ENCODE measurements around the gene CGNL1.
A peak's percentile ranks its signal among the peaks of the same experiment; 100 is the strongest.

CGNL1 gene

GRCh38 chr15:57580428-57580827 lies 204.1 kb downstream of the CGNL1 start:
- DNase-seq = no peak

DNA sequence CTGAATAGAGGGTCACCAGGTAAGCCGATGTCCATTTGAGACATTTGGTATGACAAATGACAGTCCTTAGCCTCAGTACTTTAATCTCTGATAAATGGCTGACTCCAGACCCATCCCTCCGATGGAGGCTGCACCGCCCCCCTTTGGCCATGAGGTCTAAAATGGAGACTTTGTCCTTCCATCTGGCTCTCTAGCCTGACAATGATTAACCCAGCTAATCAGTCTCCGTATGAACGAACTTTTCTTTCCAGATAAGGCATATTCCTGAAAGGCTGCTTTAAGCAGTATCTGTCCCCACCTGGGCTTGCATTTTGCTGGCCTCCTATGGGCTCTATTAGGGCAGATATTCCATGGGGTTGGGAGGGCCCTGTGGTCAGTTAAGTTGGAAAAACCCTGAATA lies 204.6 kb downstream of the CGNL1 start:
- no peak for DNase-seq

GRCh38 chr15:57582090-57582489 lies 205.8 kb downstream of the CGNL1 start:
- DNase-seq = no peak

GRCh38 chr15:57583282-57583681 lies 207.0 kb downstream of the CGNL1 start:
- no peak for DNase-seq

DNA sequence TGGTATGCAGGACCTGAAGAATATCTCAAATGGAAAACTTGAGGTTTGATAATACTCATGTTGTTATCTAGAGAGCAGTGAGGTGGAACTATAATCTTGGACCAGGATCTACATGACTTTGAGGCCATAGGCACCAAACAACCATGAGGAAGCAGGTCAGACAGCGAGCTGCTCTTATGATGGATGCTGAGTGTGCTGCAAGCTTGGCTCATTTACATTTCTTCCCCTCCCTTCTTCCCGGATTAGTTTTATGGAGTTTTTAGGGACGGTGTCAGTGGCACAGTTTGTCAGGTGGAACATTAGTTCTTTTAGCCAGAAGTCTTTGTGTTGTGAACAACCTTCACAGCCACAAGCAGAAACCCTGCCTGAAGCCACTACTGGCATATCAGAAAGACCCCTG lies 207.4 kb downstream of the CGNL1 start:
- no peak for DNase-seq

DNA sequence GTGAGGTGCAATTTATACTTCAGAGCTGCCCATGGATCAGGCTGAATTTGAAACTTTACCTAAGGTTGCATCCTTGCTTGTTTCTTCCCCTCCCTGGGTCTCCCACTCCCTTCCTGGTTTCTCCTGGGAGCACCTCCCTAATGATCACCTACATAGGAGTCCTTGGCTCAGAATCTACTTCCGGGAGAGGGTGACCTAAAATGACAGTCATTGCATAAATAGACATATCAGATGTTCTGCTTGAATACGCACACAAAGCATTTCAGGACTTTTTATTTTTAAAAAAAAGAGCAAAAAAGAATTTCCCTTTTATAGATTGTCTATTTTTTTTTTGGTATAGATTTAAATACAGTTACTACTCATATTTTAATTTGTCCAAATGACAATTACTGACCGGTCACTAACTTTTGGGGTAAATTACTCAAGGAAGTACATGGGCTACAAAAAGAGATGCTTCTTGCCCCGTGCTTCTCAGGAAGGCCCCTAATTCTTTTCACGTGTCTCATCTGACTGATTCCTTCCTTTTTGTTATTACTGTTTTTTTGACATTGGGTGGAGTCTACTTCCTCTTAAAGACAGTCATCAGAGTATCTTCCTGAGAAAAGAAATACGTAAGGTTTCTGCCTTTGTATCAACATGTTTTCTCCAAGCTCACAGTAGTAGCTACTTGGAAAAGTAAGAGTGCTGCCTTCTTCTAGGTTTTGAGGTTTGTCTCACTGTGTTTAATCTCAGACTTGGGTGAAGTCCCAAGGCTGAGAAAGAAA lies 210.5 kb downstream of the CGNL1 start:
- DNase-seq = peak; percentile 59 to 69

- DNase-seq = peak in 1 of 2 donors; percentile 15
These were observed 213.0 kb downstream of the CGNL1 start for GRCh38 chr15:57589281-57589680.

- no peak for DNase-seq
These were observed 213.4 kb downstream of the CGNL1 start for GRCh38 chr15:57589754-57590153.

- DNase-seq = peak in 1 of 2 donors; percentile 18
These were observed 215.0 kb downstream of the CGNL1 start for GRCh38 chr15:57591237-57591821.

GRCh38 chr15:57591822-57592367 lies 215.6 kb downstream of the CGNL1 start, which contains the start of gene MYZAP:
Gene MYZAP (plus strand): TSS chr15:57591904. CDS start chr15:57592035, 131 bp downstream.
- peak; percentile 48 to 68 for DNase-seq

GRCh38 chr15:57592426-57592825 lies 216.1 kb downstream of the CGNL1 start:
- no peak for DNase-seq

DNA sequence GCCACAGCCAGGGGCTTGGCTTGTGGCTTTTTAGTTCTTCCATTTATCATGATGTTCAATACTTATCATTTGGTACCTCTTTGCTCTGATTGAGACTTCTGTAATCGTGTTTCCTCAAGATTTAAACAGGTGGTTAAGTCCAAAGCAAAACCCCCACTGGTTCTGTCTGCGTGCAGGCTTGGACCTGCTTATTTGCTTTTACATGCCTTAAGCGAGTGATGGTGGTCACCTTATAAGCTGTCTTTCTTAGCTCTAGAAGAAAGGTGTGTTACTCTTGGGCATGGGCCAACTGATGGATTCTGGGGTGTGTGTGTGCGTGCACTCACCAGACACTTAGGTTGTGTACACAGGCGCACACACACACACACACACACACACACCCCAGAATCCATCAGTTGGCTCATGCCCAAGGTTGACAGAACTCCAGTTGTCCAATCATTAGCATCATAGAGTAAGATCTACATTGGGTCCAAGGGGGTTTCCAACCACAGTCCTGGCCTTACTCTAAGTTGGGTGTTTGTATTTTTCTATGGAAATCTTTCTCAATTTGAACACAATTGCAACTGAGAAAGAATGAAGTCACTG lies 216.6 kb downstream of the CGNL1 start:
- DNase-seq = no peak

DNA sequence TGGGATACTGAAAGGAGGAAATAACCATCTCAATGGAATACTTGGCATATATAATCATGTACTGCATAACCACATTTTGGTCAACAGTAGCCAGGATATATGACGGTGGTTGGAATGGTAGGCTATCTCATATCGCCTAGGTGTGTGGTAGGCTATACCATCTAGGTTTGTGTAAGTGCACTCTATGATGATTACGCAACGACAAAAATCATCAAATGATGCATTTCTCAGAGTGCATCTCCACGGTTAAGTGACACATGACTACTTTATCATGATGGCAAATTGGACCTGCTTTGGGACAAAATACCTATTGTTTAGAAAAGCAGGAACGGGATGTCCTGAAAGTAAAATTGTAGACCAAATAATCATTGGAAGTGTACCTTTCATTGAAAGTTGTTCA lies 218.2 kb downstream of the CGNL1 start:
- no peak for DNase-seq

DNA sequence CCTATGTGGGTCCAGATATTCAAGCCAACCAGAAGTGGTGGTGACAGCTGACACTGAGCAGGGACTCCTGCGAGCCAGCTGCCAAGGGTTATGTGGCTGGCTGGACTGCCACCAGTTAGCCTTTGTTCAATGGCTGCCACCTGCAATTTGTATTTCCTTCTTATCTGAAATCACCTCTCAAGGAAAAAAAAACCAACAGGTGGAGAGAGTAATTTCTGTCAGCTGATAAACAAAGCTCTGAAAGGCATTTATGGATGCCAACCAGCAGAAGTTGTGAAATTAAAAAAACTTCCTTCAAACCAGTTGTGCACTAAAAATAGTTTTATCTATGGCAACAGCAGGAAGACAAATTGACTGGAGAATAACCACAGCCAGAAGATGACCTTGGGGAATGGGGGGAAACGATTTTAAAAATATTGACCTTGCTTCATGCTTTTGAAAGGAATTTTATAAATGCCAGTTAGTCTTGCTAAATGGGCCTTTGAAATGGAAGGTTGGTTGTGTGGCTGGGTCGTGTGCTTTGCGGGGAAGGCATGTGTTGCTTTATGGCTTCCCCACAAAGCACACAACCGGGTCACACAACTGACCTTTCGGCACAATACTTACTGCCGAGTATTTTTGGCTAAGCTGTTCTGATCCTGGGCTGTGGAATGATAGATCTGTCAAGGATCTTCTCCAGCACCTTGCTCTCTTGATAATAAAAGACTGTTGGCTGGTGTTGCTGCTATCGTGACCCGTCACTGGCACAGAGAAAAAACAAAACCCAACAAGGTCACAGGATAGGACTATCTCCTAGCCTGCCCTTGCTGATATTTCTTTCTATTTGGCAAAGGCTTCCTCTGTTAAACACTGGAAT lies 218.9 kb downstream of the CGNL1 start:
- no peak for DNase-seq

DNA sequence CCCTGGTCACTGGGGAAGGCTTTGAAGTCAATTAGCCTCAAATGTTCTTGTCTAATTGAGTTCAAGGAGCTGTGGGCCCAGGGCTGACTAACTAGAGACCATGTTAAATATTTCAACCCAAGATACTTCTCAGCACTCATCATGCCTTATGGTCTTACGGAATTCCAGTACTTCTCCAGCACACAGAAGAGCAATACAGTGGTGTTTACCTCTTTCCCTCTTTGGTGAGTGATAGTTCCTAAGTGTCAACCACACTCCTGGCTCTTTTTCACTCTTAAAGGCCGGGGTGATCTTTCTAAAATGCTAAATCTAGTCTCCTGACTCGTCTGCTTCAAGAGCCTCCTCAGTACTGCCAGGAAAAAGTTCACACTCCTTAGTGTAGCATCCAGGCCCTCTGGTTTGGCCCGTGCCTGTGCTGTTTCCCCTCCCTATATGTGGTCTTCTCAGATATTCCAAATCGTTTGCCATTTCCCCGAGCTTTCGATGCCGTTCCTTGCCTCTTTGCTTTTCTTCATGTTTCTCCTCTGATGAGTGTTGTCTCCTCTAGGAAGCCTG lies 220.1 kb downstream of the CGNL1 start:
- DNase-seq = no peak

DNA sequence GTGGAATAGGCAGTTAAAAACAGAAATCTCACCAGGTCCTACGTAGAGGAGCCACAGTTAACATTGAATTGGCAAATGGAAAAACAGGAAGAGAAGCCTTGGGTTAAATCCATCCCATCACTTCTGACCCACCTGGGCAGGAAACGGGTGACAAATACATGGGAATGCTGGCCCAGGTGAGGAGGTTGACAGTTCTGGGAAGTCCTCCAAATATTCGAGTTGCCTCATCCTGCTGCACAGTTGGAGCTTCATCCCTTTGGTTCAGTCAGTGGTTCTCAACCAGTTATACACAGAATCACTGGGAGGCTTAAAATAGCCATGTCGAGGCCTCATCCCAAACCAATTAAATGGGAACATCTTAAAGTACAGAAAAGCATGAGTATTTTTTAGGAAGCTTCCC lies 220.7 kb downstream of the CGNL1 start:
- DNase-seq = no peak

DNA sequence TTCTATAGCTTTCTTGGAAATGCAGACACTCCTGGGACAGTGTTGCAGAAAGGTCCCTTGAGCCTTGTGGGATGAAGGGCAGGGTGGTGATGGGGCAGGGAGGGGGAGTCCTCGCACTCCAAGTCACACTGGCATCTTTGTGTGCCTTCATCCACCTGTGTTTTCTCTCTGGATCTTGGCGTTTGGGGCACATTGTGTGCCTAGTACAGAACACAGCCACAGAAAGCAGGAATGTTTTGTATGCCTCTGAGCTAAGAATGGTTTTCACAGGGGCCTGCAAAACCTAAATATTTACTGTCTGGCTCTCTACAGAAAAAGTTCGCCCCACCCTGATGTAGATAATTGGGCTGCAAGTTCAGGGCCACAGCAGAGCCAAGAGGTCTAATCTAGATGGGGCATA lies 221.1 kb downstream of the CGNL1 start:
- no peak for DNase-seq

DNA sequence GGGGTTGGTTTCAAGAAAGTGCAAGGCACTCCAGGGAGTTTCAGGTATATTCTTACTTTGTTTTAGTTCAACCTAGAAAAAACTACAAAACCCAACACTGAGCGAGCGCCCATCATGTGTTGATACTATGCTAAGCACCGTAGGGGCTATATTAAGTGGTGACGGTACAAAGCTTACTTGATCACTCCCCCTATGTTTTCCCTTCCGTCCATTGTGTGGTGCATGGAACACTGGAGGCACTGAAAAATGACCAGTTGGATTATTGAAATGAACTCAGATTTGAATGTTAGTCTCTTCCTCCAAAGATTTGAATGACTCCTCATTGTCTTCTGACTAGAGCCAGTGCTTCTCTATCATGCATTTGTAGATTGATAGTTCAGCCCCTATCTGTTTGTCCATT lies 222.0 kb downstream of the CGNL1 start:
- DNase-seq = no peak

- DNase-seq = no peak
These were observed 223.0 kb downstream of the CGNL1 start for GRCh38 chr15:57599296-57599810.

DNA sequence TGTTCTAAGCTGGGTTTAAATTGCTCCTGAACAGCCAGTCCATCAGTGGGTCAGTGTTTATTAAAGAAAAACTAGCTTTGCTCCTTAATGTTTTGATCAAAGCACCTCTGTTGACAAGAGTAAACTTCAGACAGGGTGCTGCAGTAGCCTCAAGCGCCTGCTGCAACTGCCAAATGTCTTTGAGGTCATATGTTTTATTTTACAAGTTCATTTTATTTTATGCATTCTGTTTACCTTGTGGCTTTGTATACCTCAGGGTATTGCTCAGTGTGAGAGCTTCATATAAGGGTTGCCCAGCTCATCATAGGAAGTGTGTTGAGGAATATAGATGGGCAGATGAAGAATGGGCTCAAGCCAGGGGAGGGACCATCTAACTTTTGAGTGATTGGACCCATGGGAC lies 223.9 kb downstream of the CGNL1 start:
- DNase-seq = no peak

Data from CD4-positive, alpha-beta T cell treated with Interleukin-4 for 1 hour (primary cell).